NCI-H146 (cell line): Measurements from ENCODE around the gene CAMKV.

Source experiments
- DNase-seq: peaks from one replicate; lab custom pipeline; 2025; lab: John Stamatoyannopoulos, UW

Gene CAMKV

GRCh38 chr3:49896345-49896744 lies 26.6 kb upstream of the CAMKV start:
- no peak for DNase-seq

GRCh38 chr3:49895791-49896190 lies 26.1 kb upstream of the CAMKV start:
- DNase-seq: no peak

GRCh38 chr3:49889296-49889695 lies 19.6 kb upstream of the CAMKV start:
- DNase-seq: no peak

- DNase-seq: no peak
These were observed 17.2 kb upstream of the CAMKV start for GRCh38 chr3:49886922-49887265.

- no peak for DNase-seq
These were observed 14.3 kb upstream of the CAMKV start for GRCh38 chr3:49883998-49884397.

- no peak for DNase-seq
These were observed 12.5 kb upstream of the CAMKV start for GRCh38 chr3:49882166-49882565.

GRCh38 chr3:49880581-49881315 lies 11.0 kb upstream of the CAMKV start:
- no peak for DNase-seq

- DNase-seq: no peak
These were observed 10.0 kb upstream of the CAMKV start for GRCh38 chr3:49879721-49880120.

- DNase-seq: no peak
These were observed 9.0 kb upstream of the CAMKV start for GRCh38 chr3:49878686-49879085.

GRCh38 chr3:49877716-49878115 lies 8.0 kb upstream of the CAMKV start:
- DNase-seq: no peak

- no peak for DNase-seq
These were observed 6.9 kb upstream of the CAMKV start for GRCh38 chr3:49876567-49876966.

GRCh38 chr3:49873623-49874022 lies 3.9 kb upstream of the CAMKV start:
- DNase-seq: no peak

- DNase-seq: peak; percentile 35
These were observed 3.1 kb upstream of the CAMKV start for GRCh38 chr3:49872801-49873281.

GRCh38 chr3:49871531-49872153 lies 1.9 kb upstream of the CAMKV start:
- no peak for DNase-seq

- peak; percentile 57 for DNase-seq
These were observed 742 bp downstream of the CAMKV start for GRCh38 chr3:49868862-49869466.

- no peak for DNase-seq
These were observed 1.8 kb downstream of the CAMKV start for GRCh38 chr3:49867871-49868321.

- DNase-seq: no peak
These were observed 2.3 kb downstream of the CAMKV start for GRCh38 chr3:49867400-49867799.

- DNase-seq: no peak
These were observed 4.4 kb downstream of the CAMKV start for GRCh38 chr3:49865198-49865784.

- no peak for DNase-seq
These were observed 5.2 kb downstream of the CAMKV start for GRCh38 chr3:49864505-49864904.

GRCh38 chr3:49859576-49860305 lies 10.0 kb downstream of the CAMKV start:
- DNase-seq: no peak

- peak; percentile 91 for DNase-seq
These were observed 13.3 kb downstream of the CAMKV start, which contains the start of gene TRAIP for GRCh38 chr3:49856181-49857005. TRAIP (minus strand) TSS chr3:49856564; CDS start chr3:49856453, 111 bp downstream.
